Measurements from ENCODE around the gene CNOT9.
A peak's percentile ranks its signal among the peaks of the same experiment; 100 is the strongest.
"Not testable (repeated sequence)": the region's sequence is repeated elsewhere in the genome, so short reads cannot be mapped to it uniquely, and the experiment has no call there.

The CNOT9 gene, protein sequence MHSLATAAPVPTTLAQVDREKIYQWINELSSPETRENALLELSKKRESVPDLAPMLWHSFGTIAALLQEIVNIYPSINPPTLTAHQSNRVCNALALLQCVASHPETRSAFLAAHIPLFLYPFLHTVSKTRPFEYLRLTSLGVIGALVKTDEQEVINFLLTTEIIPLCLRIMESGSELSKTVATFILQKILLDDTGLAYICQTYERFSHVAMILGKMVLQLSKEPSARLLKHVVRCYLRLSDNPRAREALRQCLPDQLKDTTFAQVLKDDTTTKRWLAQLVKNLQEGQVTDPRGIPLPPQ

DNA sequence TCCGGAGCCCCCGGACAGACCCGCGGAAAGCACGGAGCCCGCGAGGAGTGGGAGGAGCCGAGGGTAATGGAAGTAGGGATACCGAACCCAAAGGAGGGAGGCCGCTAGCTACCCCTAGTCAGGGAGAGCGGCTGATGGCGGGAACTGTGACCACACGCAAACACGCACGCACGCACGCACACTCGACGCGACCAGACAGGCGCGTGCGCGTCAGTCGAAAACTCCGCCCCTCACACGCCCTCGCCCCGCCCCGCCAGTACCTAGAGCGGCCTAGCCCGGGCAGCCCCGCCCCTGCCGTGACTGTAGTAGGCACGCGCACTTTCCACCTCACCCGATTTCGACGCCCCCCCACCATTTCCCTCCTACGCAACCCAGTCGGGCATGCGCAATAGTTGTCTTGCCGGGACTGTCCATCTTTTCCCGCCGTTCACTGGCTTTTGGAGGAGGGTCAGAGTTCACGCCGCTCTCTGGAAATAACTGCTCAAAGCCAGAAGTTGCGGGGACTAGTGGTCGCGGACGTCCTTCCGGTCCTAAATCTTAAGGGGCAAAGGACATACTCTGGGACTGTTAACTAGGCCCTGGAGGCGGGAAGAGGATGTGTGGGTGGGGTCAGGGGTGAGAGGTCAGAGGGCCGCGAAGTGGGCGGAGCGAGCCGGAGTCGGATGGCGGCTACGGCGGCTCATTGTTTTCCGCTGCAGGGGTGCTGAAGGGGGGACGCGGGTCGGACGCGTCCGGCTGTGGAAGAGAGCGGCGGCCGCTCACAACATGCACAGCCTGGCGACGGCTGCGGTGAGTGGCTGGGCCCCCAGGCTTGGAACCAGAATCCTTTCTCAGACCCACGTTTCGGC lies at the start of gene CNOT9, which contains the start of gene USP37:
TSS of gene CNOT9 (plus strand) at position 650 of the 848 bp plus-strand sequence. CDS start at position 766, 116 bp downstream.
TSS of gene USP37 (minus strand) at position 162 of the 848 bp plus-strand sequence. CDS start 9,698 bp downstream, outside the sequence.
- DNase-seq (ENCODE audit: low spot score), result peak; percentile 99

DNA sequence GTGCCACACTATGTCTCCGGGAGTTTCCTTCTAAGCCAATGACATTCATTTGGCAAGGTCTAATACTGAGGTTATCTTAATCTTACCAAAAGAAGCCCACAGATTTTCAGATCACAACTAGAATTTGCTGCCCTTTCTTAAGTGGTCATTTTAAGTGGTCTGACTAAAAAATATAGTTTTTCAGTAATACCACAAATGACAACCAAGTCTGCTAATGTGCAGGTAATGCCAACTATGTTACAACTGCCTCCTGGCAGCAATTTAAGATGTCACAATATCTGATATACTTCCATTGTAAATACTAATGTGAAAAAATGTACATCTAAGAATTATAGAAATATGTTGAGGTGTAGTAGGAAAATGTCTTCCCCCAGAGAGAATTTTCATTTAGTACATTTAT lies 49.8 kb upstream of the CNOT9 start:
- no peak for DNase-seq (ENCODE audit: low spot score)

DNA sequence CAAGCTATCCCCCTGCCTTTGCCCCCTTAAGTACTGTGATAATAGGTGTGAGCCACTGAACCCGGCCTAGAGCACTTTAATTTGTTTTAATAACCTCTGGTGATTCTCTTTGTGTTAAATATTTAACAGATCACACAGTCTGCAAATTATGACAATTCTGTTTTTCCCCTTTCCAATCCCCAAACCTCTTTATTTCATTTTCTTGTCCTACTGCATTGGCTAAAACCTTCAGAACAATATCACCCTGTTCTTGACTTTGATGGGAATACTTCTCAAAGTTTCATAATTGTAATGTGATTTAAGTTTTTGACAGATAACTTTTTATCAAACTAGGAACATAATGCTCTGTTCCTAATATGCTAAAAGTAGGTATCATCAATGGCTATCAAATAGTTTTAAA lies 45.0 kb upstream of the CNOT9 start:
- DNase-seq (ENCODE audit: low spot score), result no peak

DNA sequence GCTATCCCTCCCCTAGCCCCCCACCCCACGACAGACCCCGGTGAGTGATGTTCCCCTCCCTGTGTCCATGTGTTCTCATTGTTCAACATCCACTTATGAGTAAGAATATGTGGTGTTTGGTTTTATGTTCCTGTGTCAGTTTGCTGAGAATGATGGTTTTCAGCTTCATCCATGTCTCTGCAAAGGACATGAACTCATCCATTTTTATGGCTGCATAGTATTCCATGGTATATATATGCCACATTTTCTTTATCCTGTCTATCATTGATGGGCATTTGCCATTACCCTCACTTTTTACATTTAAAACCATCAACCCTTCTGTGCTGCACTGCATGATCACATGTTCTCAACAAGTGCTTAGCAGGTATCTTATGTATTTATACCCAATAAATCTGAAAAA lies 40.2 kb upstream of the CNOT9 start:
- not testable (repeated sequence) for DNase-seq (ENCODE audit: low spot score)

DNA sequence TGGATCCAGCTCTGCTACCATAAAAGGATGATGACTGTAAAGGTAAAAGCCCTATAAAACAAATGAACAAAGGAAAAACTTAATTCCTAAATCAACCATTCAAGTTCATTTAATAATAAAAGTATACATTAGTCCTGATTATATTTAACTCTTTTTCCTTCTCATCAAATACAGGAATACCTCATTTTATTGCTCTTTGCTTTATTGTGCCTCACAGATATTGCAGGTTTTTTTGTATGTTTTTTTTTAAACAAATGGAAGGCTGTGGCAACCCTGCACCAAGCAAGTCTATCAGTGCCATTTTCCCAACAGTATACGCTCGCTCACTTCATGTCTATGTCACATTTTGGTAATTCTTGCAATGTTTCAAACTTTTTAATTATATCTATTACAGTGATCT lies 38.6 kb upstream of the CNOT9 start:
- DNase-seq (ENCODE audit: low spot score), result no peak

DNA sequence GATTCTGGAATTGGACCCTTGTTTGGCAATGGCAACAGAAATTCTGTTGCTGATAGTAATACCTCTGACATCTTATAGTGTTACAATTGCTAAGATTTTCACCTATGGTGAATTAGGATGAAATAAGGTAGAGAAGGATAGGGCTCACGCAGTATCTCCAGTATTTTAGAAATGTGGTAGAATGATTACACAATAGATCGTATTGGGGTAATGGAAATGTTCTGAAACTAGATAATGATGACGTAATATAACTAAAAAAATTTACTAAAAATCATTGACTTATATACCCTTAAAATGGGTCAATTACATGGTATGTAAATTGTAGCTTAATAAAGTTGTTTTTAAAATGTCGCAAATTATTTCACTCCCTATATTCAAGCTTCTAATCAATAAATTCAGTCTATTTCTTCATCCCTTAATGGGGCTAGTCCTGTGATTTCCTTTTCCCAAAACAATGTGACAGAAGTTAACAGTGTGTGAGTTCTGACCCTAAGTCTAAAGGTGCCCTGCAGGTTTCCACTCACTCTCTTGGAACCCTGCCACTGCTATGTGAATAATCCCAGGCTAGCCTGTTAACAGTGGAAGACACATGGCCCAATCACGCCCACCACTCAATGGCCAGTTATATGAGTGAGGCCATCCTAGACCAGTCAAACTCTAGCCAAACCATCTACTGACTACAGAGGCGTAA lies 31.7 kb upstream of the CNOT9 start:
- no peak for DNase-seq (ENCODE audit: low spot score)

DNA sequence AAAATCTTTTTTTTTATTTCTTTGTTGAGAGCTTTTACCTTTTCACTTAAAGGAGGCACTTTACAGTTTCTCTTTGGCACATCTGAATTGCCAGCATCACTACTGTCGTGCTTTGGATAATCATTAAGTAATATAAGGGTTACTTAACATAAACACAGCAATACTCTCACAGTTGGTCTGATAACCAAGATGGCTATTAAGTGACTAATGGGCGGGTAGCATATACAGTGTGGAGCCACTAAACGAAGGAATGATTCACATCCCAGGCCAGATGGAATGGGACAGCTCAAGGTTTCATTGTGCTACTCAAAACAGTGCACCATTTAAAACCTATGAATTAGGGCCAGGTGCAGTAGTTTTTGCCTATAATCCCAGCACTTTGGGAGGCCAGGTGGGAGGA lies 28.6 kb upstream of the CNOT9 start:
- DNase-seq (ENCODE audit: low spot score), result no peak

DNA sequence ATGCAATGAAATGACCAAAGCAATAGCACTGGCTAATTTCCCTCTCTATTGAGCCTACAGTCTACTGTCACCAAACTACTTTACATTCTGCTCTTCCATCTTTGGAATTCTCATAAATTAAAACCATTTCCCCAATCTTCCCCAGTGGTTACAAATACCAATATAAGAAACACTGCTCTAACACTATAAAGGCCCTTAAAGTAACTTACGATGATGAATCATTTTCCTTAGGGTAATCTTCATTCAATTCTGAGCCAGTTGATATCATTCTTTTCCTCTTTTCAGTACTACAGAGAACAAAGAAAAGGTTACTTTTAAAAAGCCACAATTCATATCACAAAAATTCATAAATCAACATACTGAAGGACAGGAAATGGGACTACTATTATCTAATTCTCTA lies 22.6 kb upstream of the CNOT9 start:
- no peak for DNase-seq (ENCODE audit: low spot score)

DNA sequence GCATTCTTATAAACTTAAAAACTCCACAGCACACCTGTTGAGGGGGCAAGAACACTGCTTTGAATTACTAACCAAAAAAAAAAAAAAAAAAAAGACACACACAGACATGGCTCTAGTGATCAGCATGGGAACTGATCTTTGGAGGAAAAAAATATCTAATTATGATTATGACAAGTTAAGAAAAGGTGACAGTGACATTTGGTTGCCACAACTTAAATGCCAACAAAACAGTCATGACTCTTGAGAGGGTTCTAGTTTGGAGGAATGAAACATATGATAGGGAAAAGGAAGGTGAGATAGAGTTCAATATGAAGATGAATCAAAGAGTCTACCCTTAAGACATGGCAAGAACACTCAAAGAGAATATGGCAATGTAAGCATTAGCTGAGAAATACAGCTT lies 21.1 kb upstream of the CNOT9 start:
- DNase-seq (ENCODE audit: low spot score), result no peak

DNA sequence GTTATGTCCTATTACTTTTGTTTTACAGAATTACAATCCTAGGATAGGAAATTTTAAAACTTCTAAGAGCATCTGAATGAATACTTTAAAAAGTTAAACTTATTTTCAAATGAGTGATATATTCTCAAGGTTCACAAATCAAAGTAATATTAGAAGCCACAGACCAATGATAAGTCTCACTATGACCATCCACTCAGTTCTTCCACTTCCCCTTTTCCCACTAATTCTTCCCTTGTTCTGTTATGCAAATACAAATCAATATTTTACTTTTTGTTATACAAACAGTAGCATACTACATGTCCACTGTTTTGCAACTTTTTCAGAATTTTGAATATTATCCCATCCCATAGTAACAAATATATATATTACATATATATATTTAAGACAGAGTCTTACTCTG lies 20.7 kb upstream of the CNOT9 start:
- DNase-seq (ENCODE audit: low spot score), result no peak

DNA sequence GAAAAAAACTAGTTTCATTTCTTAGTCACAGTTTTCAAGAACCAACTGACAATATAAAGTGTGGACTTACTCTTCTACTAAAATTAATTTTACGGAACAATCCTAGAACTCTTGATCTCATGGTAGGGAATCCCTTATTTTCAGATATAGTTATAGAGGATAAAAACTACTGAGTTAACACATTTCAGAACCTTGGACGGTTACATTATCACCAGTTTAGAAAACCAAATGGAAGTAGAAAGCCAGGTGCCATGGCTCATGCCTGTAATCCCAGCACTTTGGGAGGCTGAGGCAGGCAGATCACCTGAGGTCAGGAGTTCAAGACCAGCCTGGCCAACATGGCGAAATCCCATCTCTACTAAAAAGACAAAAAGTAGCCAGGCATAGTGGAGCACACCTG lies 14.4 kb upstream of the CNOT9 start:
- not testable (repeated sequence) for DNase-seq (ENCODE audit: low spot score)

DNA sequence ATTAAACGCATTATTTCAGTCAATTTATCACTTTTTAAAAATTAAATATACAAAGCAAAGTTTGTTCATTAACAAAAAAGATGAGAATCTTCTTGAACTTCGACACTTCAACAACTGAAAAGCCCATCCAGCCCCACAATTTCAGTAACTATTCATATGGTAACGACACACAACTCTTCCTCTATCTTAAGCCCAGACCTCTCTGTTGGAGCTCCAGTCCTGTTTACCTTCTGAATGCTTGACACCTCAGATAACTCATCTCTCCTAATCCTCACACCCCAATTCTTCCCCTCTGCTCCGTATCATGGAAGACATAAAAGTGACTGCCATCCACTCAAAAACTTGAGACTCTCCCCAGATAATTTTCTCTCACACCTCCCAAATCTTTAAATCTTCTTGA lies 13.1 kb upstream of the CNOT9 start:
- DNase-seq (ENCODE audit: low spot score), result no peak

DNA sequence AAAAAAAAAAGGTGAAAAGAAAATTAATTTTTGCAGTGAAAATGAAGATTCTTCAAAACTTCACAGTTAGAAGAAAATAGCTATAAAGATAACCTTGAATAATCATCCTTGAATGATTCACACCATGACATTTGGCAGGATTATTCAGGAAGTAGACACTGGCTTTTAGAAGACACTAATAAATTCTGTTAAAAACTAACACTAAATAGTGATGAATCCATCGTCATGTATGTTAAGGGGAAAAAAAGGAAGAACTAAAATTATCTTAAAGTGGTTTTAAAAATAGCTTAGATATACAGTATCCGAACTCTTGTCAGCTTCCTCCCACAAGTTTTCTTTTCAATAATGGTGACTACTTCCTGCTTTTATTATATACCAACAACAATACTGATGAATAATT lies 10.7 kb upstream of the CNOT9 start:
- DNase-seq (ENCODE audit: low spot score), result no peak

DNA sequence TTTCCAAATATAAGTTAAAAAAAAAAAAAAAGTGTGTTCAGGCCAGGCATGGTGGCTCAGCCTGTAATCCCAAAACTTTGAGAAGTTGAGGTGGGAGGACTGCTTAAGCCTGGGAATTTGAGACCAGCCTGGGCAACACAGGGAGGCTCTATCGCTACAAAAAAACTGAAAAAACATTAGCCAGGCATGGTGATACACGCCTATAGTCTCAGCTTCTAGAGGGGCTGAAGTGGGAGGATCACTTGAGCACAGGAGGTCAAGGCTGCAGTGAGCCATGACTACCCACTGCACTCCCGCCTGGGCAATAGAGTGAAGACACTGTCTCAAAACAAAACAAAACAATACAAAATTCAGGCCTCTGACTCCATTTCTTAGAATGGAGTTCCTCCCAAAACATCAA lies 9.7 kb upstream of the CNOT9 start:
- DNase-seq (ENCODE audit: low spot score), result no peak

DNA sequence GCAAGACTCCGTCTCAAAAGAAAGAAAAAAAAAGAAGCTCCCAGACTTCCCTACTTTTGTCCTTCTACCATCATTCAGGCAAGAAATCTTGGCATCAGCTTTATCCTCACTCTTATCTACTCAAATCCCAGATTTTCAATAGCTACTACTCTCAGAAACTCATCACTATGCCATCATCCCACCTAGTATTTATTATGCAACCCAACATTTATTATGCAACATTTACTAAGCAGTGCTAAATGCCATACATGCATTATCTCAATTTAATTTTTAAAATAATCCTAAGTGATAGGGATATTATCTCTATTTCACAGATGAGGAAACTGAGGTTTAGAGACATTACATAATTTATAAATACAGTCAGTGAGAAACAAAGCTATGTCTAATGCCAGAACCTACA lies 4.6 kb upstream of the CNOT9 start:
- DNase-seq (ENCODE audit: low spot score), result no peak

DNA sequence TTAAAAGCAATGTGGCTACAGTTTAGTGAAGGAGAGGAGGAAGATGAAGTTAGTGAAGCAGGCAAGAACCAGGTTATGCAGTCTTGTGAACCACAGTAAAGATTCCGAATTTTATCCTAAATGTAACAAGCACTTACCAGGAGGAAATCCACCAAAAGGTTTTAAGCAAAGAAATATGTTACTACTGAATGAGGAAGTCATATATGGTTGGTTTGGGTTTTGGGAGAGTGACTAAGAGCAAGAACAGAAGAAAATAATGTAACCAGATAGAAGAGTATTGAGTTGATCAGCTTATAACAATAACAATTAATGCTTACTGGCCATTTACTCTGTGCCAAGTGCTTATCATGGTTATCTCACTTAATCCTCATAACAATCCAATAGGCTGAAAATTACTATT lies 2.3 kb upstream of the CNOT9 start:
- no peak for DNase-seq (ENCODE audit: low spot score)

DNA sequence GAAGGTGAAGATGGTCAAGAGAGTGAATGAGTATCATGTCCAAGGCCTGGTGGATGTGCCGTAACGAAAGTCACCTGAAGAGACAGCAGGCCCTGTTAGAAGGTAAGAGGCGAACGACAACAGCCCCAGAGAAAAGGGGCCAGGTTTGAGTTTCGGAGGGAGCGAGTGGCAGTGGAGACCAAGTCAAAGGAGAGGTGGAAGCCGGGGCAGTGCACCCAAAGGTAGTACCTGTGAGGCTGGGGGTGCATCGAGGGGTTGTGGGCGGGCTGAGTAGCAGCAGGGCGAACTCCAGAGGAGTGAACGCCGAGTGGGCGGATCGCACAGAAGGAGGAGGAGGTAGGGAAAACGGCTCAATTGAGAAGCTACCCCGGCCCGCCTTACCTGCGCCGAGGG lies 846 bp upstream of the CNOT9 start:
- no peak for DNase-seq (ENCODE audit: low spot score)

DNA sequence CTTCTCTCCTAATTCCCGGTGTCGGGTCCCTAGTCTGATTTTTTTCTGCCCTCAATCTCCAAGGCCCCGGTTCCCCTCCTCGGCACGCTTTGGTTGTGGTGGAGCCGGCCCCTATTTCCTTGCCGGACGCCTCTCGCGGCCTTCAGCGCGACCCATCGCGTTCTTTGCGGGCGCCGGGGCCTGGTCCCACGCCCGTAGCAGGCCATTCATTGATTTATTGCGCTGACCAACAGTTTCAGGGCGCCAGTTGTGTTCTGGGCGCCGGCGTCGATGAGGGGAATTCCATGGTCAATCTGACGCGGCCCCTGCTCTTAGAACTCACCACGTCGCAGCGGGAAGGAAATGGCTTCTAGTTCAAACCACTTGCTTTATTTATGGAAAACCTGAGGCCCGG lies 396 bp downstream of the CNOT9 start:
- peak; percentile 25 for DNase-seq (ENCODE audit: low spot score)

DNA sequence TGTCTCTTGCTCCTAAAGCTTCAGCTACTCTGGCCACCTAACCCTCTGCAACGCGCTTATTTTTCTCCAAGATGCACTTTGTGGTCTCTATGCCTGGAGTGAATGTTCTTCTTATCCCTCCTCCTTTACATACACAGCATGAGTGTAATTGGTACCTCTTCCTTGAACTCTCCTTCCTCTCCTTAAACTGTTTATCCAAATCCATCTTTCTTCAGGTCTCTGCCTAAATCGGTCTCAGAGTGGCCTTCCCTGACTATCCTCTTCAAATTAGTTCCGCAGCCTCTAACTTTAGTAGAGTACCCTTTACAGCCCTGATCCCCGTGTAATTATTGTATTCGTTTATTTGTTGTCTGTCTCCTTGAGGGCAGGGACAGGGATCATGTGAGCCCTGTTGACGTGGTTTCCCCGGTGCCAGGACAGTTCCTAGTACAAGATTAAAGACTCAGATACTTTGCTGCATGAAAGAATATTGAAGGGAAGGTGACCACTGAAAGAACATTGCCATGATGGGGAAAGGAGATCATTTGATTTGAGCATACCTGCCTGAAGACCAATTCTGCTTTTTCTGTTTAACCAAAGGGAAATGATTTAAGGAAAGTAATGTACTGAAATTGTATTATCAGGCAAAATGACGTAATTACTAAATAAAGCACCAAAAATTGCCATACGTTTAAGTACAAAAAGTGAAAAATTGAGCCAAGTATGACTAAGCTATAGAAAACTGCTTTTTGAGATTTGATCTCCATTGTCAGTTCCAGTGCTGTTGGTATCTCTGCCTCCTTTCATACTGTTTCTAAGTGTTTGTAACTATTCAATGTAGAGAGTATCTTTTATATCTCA lies 1.2 kb downstream of the CNOT9 start:
- DNase-seq (ENCODE audit: low spot score), result no peak

DNA sequence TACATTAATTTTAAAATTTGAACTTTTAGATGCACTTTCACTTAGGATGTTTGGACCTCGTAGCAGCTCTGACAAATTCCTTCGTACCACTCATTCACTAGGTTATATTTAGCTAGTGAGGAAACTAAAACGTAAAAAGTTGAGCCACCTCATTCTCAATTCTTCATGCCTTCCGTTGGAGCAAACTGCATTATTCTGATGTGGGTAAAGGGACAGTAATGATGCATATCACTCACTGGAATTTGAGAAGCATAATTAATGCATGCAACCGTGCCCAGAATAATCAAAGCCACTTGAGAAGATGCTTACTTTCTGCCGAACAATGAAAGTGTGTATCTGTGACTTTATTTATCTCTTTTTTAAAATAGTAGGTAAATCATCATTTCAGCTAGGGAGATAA lies 2.2 kb downstream of the CNOT9 start:
- no peak for DNase-seq (ENCODE audit: low spot score)

DNA sequence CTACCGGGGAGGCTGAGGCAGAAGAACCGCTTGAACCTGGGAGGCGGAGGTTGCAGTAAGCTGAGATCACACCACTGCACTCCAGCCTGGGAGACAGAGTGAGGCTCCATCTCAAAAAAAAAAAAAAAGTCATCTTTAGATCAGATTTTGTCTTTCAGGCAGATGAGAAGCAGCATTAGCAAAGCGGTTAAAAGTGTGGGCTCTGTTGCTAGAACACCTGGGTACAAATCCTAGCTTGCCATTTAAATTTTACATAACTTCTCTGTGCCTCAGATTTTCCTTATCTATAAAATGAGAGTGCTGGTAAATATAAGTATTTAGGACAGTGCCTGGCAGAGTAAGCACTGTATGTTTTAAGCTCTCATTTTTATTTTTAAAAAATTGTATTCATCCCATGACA lies 8.2 kb downstream of the CNOT9 start:
- no peak for DNase-seq (ENCODE audit: low spot score)
